ENCODE data around the gene ISM1. TPM values are rescaled to one million over a fixed set of nuclear protein-coding genes. Genes with fewer than 3 reads are reported as not detected.

Gene ISM1
- total RNA-seq, 1 experiment from 2014 or later: 0.20 TPM

DNA sequence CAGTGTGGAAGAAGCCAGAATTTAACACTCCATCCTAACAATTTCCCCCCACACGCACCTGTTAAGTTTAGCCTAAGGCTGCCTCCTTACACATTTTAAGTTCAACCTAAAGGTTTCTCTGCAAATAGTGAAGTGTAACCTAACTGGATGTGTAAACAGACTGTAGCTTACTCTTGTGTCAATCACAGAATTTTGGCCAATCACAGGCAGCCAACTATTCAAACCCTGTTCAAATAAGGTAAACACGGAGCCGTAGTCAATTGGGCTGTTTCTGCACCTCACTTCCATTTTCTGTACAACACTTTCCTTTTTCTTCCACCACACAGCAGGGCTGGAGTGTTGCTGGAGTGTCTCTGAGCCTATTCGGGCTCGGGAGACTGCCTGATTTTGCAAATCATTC is 92.1 kb downstream of the ISM1 start:
- no peak overlapping the region for H3K27ac ChIP-seq (ENCODE audit: insufficient read length, low read depth, low read length)
- no peaks in the 10 kb centered on the region for H4K20me1 ChIP-seq (ENCODE audit: control insufficient read depth, insufficient read depth, insufficient read length)
- no peaks in the 10 kb centered on the region for H3K4me1 Mint-ChIP-seq
- peaks cover 9% of the 10 kb centered on the region in 2 experiments; a peak in 4 of 5 replicates for H3K9me3 Mint-ChIP-seq
- no peak overlapping the region for H4K5ac ChIP-seq (ENCODE audit: insufficient read length, low read depth, low read length)
- H3K23me2 ChIP-seq (ENCODE audit: insufficient read length, low read depth, low read length, poor library complexity, severe bottlenecking): no peaks in the 10 kb centered on the region
- DNase-seq: no peak
- H2AK5ac ChIP-seq (ENCODE audit: insufficient read length, low read length): no peak overlapping the region
- no peaks in the 10 kb centered on the region for H3K79me1 ChIP-seq (ENCODE audit: insufficient read depth, low read depth, low read length, poor library complexity, severe bottlenecking)
- no peak overlapping the region for H3K4me3 Mint-ChIP-seq
- no peaks in the 10 kb centered on the region for H3K9me3 ChIP-seq (ENCODE audit: control insufficient read depth, low read depth, low read length)
- no CpG with 5 or more reads among the region's 5 CpGs for WGBS (ENCODE audit: extremely low coverage, insufficient read length, low lambda C conversion rate)
- H3K27me3 Mint-ChIP-seq (ENCODE audit: low read depth): no peaks in the 10 kb centered on the region
- H3K27me3 ChIP-seq (ENCODE audit: insufficient read depth, low read length): no peaks in the 10 kb centered on the region
- H3K36me3 Mint-ChIP-seq (ENCODE audit: insufficient read depth in 1 of 3, low read depth in 3 of 3): peaks cover 0 to 9% (median 3%) of the 10 kb centered on the region in 3 experiments; a peak in 3 of 7 replicates
- no peak overlapping the region for H3T11ph ChIP-seq (ENCODE audit: low read length)
- H4K8ac ChIP-seq (replicated peaks; ENCODE audit: insufficient read length, low read depth, low read length): no peak overlapping the region
- no peak overlapping the region for H3K18ac ChIP-seq (ENCODE audit: insufficient read length, low read depth, low read length)
- H3K14ac ChIP-seq (ENCODE audit: insufficient read depth, low read length): no peak overlapping the region
- no peak overlapping the region for H2BK20ac ChIP-seq (ENCODE audit: low read depth, low read length, poor library complexity, severe bottlenecking)
- TF ChIP-seq, protein P1, sequence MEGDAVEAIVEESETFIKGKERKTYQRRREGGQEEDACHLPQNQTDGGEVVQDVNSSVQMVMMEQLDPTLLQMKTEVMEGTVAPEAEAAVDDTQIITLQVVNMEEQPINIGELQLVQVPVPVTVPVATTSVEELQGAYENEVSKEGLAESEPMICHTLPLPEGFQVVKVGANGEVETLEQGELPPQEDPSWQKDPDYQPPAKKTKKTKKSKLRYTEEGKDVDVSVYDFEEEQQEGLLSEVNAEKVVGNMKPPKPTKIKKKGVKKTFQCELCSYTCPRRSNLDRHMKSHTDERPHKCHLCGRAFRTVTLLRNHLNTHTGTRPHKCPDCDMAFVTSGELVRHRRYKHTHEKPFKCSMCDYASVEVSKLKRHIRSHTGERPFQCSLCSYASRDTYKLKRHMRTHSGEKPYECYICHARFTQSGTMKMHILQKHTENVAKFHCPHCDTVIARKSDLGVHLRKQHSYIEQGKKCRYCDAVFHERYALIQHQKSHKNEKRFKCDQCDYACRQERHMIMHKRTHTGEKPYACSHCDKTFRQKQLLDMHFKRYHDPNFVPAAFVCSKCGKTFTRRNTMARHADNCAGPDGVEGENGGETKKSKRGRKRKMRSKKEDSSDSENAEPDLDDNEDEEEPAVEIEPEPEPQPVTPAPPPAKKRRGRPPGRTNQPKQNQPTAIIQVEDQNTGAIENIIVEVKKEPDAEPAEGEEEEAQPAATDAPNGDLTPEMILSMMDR (conservative IDR thresholded peaks at IDR 0.05): no peak
- H3K9ac ChIP-seq (ENCODE audit: extremely low read depth, insufficient read length, low read length): no peak overlapping the region
- H2BK120ac ChIP-seq (ENCODE audit: low read depth, low read length, poor library complexity, severe bottlenecking): no peak overlapping the region
- no peak overlapping the region for H4K91ac ChIP-seq (ENCODE audit: insufficient read length, low read depth, low read length)
- no peak overlapping the region for H2BK15ac ChIP-seq (ENCODE audit: low read depth, low read length)
- H2BK5ac ChIP-seq (ENCODE audit: insufficient read length, low read length): no peak overlapping the region
- no peak overlapping the region for H3K56ac ChIP-seq (ENCODE audit: insufficient read length, low read depth, low read length)
- H3K27ac Mint-ChIP-seq: no peak overlapping the region
- H2AFZ ChIP-seq (ENCODE audit: low read length): peak overlapping the region; percentile 29
- no peaks in the 10 kb centered on the region for H3K79me2 ChIP-seq (ENCODE audit: insufficient read depth, low read length)
- H2BK12ac ChIP-seq (ENCODE audit: insufficient read length, low read depth, low read length): no peak overlapping the region
- no peak overlapping the region for H3K4ac ChIP-seq (ENCODE audit: low read depth, low read length)
- H3K23ac ChIP-seq (ENCODE audit: insufficient read length, low read depth, low read length): no peak overlapping the region
- H3K4me1 ChIP-seq (ENCODE audit: insufficient read depth, low read length): no peaks in the 10 kb centered on the region
- H3K4me2 ChIP-seq (ENCODE audit: insufficient read depth, insufficient read length, low read length): no peak overlapping the region

All from H9 (cell line).